ENCODE measurements around the gene MUC15. TPM values are rescaled to one million over a fixed set of nuclear protein-coding genes. Genes with fewer than 3 reads are reported as not detected.
"Not testable (repeated sequence)": the region's sequence is repeated elsewhere in the genome, so short reads cannot be mapped to it uniquely, and the experiment has no call there.

The MUC15 gene
- 1 to 10 TPM in 1 of 3 donors, not detected in 2; 2.0 TPM for polyA plus RNA-seq

- no peak within 1 kb of the TSS for H3K27ac ChIP-seq (ENCODE audit: low read depth, low read length)
- WGBS, 3 donors = 42 to 73% (median 71%) methylated on average over 12 of the region's 12 CpGs
Observed at GRCh38 chr11:26571861-26572654, at the start of gene MUC15. Gene MUC15, minus strand, starts transcription at chr11:26572263. Its CDS starts 5,169 bp downstream, at chr11:26567094.

DNA sequence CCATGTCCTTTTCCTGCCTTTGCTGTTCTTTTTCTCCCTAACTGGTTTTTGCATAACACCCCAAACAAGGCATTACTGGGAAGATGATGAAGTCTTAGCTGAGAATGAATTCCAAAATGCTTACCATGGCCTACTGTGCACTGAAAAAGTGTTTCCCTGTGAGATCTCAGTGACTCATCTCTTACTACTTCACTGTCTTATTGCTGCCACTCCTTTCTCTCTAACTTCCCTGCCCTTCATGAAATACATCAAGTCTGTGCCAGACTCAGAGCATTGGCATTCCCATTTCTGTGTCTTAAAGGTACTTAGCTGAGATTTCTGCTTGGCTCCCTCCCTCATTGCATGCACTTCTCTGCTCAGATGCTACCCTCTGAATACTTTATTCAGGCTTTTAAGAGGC, 49.1 kb upstream of the MUC15 start:
- H3K27ac ChIP-seq (ENCODE audit: low read depth, low read length) = no peak overlapping the region

DNA sequence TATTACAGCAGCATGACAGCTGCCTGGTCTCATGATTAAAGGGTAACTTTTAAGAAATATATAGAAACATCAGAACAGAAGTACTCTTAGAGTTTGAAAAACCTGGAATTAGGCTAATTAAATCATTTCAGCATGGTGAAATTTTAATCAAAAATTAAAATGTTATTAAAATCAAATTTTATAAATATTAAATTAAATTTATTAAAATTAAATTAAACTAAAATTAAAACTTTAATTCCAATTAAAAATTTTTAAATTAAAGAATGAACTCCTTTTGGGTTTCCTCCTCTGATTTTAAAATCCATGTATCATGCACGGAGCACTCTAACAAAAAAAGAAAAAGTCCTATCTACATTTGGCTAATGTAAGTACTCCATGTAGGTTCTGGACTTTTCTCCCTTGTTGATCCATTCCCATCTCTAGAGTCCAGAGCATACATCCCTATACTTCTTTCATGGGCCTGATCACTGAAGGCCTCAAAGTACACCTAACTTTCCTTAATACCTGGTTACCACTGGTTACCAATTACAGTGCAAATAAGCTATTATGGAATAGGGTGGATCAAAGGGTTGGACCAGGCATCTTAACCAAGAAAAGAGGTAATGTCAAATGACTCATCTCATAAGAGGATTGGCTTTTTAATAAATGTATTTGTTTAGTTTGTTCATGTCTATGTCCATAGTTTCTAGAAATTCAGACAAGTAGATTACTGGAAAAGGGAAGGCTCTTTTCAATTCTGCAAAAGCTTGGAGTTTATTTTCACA, 48.4 kb upstream of the MUC15 start:
- 73 to 83% (median 83%) methylated on average over 1 of the region's 1 CpG for WGBS, 3 donors
- H3K27ac ChIP-seq (ENCODE audit: low read depth, low read length) = no peak overlapping the region

- WGBS, 3 donors = 16 to 43% (median 31%) methylated on average over 1 of the region's 1 CpG
- H3K27ac ChIP-seq (ENCODE audit: low read depth, low read length) = no peak overlapping the region
Observed at GRCh38 chr11:26618441-26618840, 46.4 kb upstream of the MUC15 start.

DNA sequence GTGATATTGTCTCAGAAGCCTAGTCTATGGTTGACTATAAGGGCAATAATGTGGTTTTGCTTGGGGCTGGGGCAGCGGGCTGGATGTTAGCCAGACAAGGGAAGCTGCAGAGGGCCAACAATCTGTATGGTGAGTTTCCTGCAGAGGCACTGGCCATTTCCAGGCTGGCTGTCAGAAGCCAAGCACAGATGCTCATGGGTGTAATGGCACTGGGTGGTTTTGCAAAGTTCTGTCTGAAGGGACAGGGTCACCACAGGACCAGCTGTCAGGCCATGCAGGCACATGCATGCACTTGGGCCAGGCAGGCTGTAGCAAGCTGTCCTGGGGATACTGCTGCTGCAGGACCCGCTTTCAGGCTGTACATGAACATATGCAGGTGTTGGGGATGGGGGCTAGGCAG, 41.7 kb upstream of the MUC15 start:
- WGBS, 3 donors = 61 to 88% (median 82%) methylated on average over 2 of the region's 2 CpGs
- no peak overlapping the region for H3K27ac ChIP-seq (ENCODE audit: low read depth, low read length)

GRCh38 chr11:26608507-26609146, 36.6 kb upstream of the MUC15 start:
- WGBS, 3 donors = 70 to 84% (median 73%) methylated on average over 9 of the region's 9 CpGs
- H3K27ac ChIP-seq (ENCODE audit: low read depth, low read length) = no peak overlapping the region

- H3K27ac ChIP-seq (ENCODE audit: low read depth, low read length) = no peak overlapping the region
- WGBS, 3 donors = 73 to 85% (median 74%) methylated on average over 7 of the region's 7 CpGs
Observed at GRCh38 chr11:26607725-26608506, 35.9 kb upstream of the MUC15 start.

DNA sequence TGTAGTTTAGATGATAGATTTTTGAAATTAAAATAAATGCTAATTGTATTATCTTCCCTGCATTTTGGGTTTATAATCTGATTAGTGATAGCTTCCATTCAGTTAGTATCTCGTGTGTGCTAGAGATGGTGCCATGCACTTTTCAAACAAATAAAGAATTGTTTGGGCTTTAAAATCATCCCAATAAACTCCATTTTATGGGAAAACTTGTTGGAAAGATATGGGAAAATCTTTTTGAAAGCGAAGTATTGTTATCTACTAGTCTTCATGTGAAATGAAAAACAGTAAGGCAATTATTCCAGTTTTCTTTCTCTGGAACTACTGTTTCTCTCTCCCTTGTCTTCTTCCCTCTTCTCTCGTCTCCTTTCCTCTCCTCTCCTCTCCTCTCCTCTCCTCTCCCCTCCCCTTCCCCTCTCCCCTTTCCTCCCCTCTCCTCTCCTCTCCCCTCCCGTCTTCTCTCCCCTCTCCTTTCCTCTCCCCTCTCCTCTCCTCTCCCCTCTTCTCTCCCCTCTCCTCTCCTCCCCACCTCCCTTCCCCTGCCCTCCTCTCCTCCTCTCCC, 27.9 kb upstream of the MUC15 start:
- 57 to 74% (median 62%) methylated on average over 3 of the region's 4 CpGs for WGBS, 3 donors
- no peak overlapping the region for H3K27ac ChIP-seq (ENCODE audit: low read depth, low read length)

DNA sequence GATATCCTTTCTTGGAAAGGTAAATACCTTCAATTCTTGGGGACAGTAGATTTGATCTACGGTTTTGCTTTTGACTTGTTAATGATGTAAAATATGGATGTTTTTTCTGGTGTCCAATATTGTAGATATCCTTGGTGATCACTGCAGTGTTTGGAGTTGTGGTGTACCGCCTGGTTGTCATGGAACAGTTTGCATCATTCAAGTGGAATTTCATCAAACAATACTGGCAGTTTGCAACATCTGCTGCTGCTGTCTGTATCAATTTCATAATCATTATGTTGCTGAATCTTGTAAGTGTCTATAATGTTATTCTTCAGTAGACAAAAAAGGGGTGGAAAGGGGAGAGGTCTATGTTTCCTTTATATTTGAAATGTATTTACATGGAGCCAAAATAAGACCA, 27.4 kb upstream of the MUC15 start:
- WGBS, 3 donors = 74 to 75% (median 74%) methylated on average over 2 of the region's 2 CpGs
- no peak overlapping the region for H3K27ac ChIP-seq (ENCODE audit: low read depth, low read length)

- no peak overlapping the region for H3K27ac ChIP-seq (ENCODE audit: low read depth, low read length)
- WGBS, 3 donors = 67 to 88% (median 87%) methylated on average over 2 of the region's 2 CpGs
Observed at GRCh38 chr11:26597899-26598298, 25.8 kb upstream of the MUC15 start.

GRCh38 chr11:26597049-26597689, 25.1 kb upstream of the MUC15 start:
- WGBS, 3 donors = 86 to 96% (median 90%) methylated on average over 20 of the region's 20 CpGs
- not testable (repeated sequence) for H3K27ac ChIP-seq (ENCODE audit: low read depth, low read length)

DNA sequence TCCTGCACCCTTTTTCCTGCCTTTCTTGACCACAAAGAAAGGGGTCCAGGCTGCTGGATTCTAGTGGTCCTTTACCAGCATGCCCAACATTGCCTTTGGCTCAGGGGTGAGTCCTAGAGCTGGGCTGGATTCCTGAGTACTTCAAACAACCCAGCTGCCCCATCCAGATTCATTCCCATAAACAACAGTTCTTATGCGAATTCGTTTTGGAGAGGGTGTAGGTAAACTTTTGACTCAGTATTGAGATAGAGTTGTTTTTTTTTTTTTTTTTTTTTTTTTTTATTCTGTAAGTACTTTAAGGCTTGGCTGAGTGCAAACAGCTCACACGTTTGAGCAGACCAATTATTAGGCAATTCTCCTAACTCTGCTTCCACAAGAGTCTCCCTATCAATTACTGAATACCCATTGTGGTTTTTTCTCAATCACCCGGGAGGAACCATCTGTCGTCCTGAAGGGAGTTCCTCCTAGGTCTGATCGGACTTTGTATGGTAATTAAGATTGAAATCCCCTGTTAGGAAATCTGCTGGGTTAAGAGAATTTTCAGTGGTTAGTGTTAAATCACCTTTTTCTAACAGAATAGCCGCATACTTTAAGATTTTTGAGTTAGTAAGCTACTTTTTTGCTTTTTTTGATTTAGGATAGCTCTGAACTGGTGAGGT, 23.3 kb upstream of the MUC15 start:
- not testable (repeated sequence) for H3K27ac ChIP-seq (ENCODE audit: low read depth, low read length)
- 44 to 55% (median 45%) methylated on average over 7 of the region's 7 CpGs for WGBS, 3 donors

GRCh38 chr11:26593691-26594090, 21.6 kb upstream of the MUC15 start:
- no peak overlapping the region for H3K27ac ChIP-seq (ENCODE audit: low read depth, low read length)
- 70 to 90% (median 72%) methylated on average over 11 of the region's 11 CpGs for WGBS, 3 donors

DNA sequence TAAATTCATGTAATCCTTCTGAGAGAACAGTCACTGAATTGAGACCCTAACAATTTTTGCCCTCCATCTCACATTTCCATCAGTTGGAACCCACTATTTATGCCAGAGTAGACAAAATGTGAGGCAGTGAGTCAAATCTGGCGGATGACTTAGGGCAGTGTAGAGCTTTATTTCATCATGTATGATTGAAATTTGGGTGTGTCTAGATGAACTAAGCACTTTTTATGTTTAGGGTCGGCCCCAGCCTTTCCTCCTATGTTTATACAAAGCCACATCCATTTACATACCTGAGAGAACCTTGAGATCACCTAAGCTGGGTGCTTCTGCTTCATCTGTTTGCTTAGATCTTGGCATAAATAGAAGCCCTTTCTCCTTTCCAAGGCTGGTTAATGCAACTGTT, 15.0 kb upstream of the MUC15 start:
- WGBS, 3 donors = 55 to 76% (median 73%) methylated on average over 2 of the region's 2 CpGs
- H3K27ac ChIP-seq (ENCODE audit: low read depth, low read length) = no peak overlapping the region

GRCh38 chr11:26584818-26585217, 12.8 kb upstream of the MUC15 start:
- no peak overlapping the region for H3K27ac ChIP-seq (ENCODE audit: low read depth, low read length)

- no peak overlapping the region for H3K27ac ChIP-seq (ENCODE audit: low read depth, low read length)
- 65 to 72% (median 70%) methylated on average over 3 of the region's 3 CpGs for WGBS, 3 donors
Observed at GRCh38 chr11:26583550-26583949, 11.5 kb upstream of the MUC15 start.

DNA sequence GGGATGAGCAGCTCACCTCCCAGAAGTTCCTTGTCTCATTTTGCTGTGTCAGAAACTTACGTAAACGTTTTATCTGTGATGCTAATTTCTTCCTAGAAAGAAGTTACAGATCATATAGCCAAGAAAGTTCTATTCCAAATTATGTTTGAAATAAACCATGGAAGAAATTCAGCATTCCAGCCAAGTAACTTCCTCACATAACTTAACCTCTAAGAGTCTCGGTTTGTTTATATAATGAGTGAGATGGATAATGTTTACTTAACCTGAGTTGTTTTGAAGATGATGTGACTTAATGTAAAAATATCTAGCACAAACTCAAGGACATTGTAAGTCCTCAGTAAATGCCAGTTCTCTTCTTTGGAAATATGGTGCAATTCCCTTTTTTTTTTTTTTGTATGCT, 8.9 kb upstream of the MUC15 start:
- WGBS, 3 donors = 37 to 45% (median 42%) methylated on average over 3 of the region's 3 CpGs
- H3K27ac ChIP-seq (ENCODE audit: low read depth, low read length) = no peak overlapping the region
